ENCODE measurements around the gene PCDHB7. TPM values are rescaled to one million over a fixed set of nuclear protein-coding genes. Genes with fewer than 3 reads are reported as not detected.

The PCDHB7 gene
- total and polyA plus RNA-seq, 2 donors (not counting 3 experiments of a cell fraction or from before 2014, with no cell fraction given): 0.27 to 0.57 TPM

- CTCF ChIA-PET: no interaction called here
These were observed 45.1 kb upstream of the PCDHB7 start for GRCh38 chr5:141127305-141127704.

More at GRCh38 chr5:141127305-141127704, 45.1 kb upstream of the PCDHB7 start:
- dilution Hi-C loops (cut with MboI; ENCODE audit: extremely low pct_ligation_motif_present, low sequenced_read_pairs) (no loop called here), intact Hi-C loops (cut with micrococcal nuclease) (no loop called here)
- Histone ChIP-seq H3K27ac (ENCODE audit: insufficient read depth, low read depth, low read length) (no peak overlapping the region), H3K36me3 (ENCODE audit: control insufficient read depth in 2 of 2, extremely low read depth in 1 of 2, insufficient read depth in 2 of 2, low read length in 2 of 2) (no peaks in the 10 kb centered on the region), H3K4me1 (ENCODE audit: control insufficient read depth, extremely low read depth, insufficient read depth, low read length) (no peaks in the 10 kb centered on the region), H3K9ac (replicated peaks; ENCODE audit: extremely low read depth, insufficient read depth, low read length) (no peak overlapping the region), H3K79me2 (ENCODE audit: control insufficient read depth, insufficient read depth, low read length) (no peaks in the 10 kb centered on the region), H3K27me3 (ENCODE audit: control insufficient read depth in 2 of 2, insufficient read depth in 2 of 2, low read length in 2 of 2) (no peaks in the 10 kb centered on the region), H3K9me1 (replicated peaks; ENCODE audit: control insufficient read depth, extremely low read depth, insufficient read depth, low read length) (no peaks in the 10 kb centered on the region), H3K9me3 (replicated peaks; ENCODE audit: control insufficient read depth, insufficient read depth, low read length) (no peaks in the 10 kb centered on the region), H3K4me3 (replicated peaks in 1 of 3; ENCODE audit: insufficient read depth in 1 of 3, low read depth in 1 of 3, low read length in 3 of 3) (no peak overlapping the region), H2AFZ (ENCODE audit: low read depth, low read length) (no peak overlapping the region), H3K4me2 (ENCODE audit: insufficient read depth, low read length) (no peak overlapping the region), H4K20me1 (replicated peaks; ENCODE audit: control insufficient read depth, extremely low read depth, insufficient read depth, low read length) (no peaks in the 10 kb centered on the region)
- POLR2A ChIA-PET: no interaction called here
- DNase-seq (ENCODE audit: low read depth, low spot score) (no peak), FAIRE-seq (no peak)
- TF ChIP-seq POLR2A (IDR thresholded peaks at IDR 0.05; ENCODE audit: low read depth, low read length) (no peak), EZH2 (IDR thresholded peaks at IDR 0.05; ENCODE audit: borderline replicate concordance, low read depth, low read length, severe bottlenecking) (no peak), MYC (IDR thresholded peaks at IDR 0.05; ENCODE audit: low read depth, low read length) (no peak), CTCF (IDR thresholded peaks at IDR 0.05; ENCODE audit: extremely low read depth in 1 of 2, insufficient read depth in 1 of 2, low read depth in 1 of 2, low read length in 2 of 2) (no peak), FOS (IDR thresholded peaks at IDR 0.05; ENCODE audit: borderline replicate concordance, insufficient read depth, low read length) (no peak), GATA2 (IDR thresholded peaks at IDR 0.05; ENCODE audit: insufficient read depth, insufficient read length, low read depth, low read length) (no peak), MAX (IDR thresholded peaks at IDR 0.05; ENCODE audit: insufficient read depth, insufficient read length) (no peak), POLR2AphosphoS5 (IDR thresholded peaks at IDR 0.05; ENCODE audit: insufficient read depth, low read depth, low read length) (no peak), JUN (IDR thresholded peaks at IDR 0.05; ENCODE audit: borderline replicate concordance, insufficient read depth, insufficient read length, low read depth) (no peak)
- BruUV-seq (replicated peaks): no TSS peak

All from endothelial cell of umbilical vein (primary cell).